ENCODE measurements around the gene CETP. TPM values are rescaled to one million over a fixed set of nuclear protein-coding genes. Genes with fewer than 3 reads are reported as not detected.
A peak's percentile ranks its signal among the peaks of the same experiment; 100 is the strongest.

The CETP gene
- total RNA-seq, 4 donors from 2014 or later, result 0.55 TPM; not detected in 3

DNA sequence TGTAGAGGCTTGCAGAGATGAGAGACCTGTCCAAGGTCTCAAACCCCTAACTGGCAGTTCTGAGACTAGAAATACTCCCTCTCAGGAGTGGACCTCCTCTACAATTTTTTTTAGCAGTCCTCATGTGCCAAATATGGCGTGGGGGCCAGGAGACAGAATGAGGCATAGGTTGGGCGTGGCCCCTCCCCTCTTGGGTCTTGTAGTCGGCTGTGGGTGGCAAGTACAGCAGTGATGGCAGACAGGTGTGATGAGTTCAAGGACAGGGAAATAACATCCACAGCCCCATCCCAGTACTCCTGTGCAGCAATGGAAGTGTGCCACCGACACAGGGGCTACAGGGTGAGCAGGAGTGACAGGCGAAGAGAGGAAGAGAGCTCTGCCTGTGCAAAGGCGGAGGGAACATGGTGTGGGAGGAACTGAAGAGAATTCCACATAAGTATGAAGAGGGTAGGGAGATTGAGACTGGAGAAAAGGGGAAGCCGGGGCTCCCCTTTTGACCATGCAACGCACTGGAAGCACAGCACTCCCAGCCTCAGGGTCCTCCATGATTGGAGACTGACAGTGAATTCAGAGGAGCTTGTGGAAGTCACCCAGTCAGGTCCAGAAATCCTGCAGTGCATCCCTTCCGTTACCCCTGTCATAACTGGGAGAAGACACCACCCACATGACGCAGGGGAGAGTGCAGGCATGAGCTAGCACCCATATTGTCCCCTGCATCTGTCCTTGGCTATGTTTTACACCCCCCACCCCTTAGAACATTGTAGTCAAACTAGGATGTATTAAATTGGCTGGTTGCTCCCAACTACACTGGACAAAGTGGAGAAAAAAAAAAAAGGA, 14.8 kb upstream of the CETP start:
- H3K27me3 ChIP-seq, result no peaks in the 10 kb centered on the region
- 89% methylated on average over 10 of the region's 10 CpGs; no CpG with 5 or more reads in 1 of the 2 donors for WGBS, 2 donors (ENCODE audit: low coverage in 1 of 2)
- H3K27ac ChIP-seq, result no peak overlapping the region
- H3K9me3 ChIP-seq, result no peaks in the 10 kb centered on the region
- no peak overlapping the region for H3K4me3 ChIP-seq
- H3K4me1 ChIP-seq, result no peaks in the 10 kb centered on the region
- TF ChIP-seq CTCF (IDR thresholded peaks at IDR 0.05), result no peak
- TF ChIP-seq POLR2AphosphoS5 (IDR thresholded peaks at IDR 0.05), result peak in 1 of 3 donors; percentile 19
- peak; percentile 20 for TF ChIP-seq POLR2A (IDR thresholded peaks at IDR 0.05)
- in situ Hi-C loops (cut with MboI; ENCODE audit: low pct_ligation_motif_present in 1 of 4, low pct_unique_long_range_greater_than_20kb in 1 of 4, low sequenced_read_pairs in 3 of 4) (no loop called here), intact Hi-C loops (cut with DNase I; ENCODE audit: low total_unique reads) (no loop called here)
- DNase-seq, result peak; percentile 47
- peaks cover 0 to 35% (median 16%) of the 10 kb centered on the region in 4 donors for H3K36me3 ChIP-seq

DNA sequence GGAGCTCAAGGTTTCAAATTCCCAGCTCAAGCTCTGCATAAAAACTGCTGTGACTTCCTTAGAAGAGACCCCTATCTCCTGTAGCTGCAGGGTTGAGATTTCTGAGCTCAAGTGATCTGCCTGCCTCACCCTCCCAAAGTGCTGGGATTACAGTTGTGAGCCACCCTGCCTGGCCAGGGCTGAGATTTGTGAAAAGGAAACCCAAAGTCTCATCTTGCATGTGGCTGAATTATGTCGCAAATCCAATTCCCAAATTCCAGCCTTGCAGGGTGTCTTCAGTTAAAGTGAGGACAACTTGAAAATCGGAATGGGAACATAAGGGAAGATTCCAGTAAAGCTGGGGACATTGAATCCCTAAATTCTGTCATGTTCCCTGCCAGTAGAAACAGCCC, 14.2 kb upstream of the CETP start:
- Histone ChIP-seq H3K27ac (no peak overlapping the region), H3K9me3 (no peaks in the 10 kb centered on the region), H3K4me1 (no peaks in the 10 kb centered on the region), H3K27me3 (no peaks in the 10 kb centered on the region), H3K4me3 (no peak overlapping the region), H3K36me3 (peaks cover 0 to 29% (median 13%) of the 10 kb centered on the region in 4 donors)
- no peak for TF ChIP-seq EP300 (IDR thresholded peaks at IDR 0.05; ENCODE audit: low read depth)
- no peak for TF ChIP-seq CTCF (IDR thresholded peaks at IDR 0.05)
- TF ChIP-seq POLR2AphosphoS5 (IDR thresholded peaks at IDR 0.05), result peak in 1 of 3 donors; percentile 7
- intact Hi-C loops (cut with DNase I; ENCODE audit: low total_unique reads) (no loop called here), in situ Hi-C loops (cut with MboI; ENCODE audit: low pct_ligation_motif_present in 1 of 4, low pct_unique_long_range_greater_than_20kb in 1 of 4, low sequenced_read_pairs in 3 of 4) (no loop called here)
- WGBS, 2 donors (ENCODE audit: low coverage in 1 of 2), result 90 to 98% methylated on average over 1 to 2 of the region's 2 CpGs
- no peak for DNase-seq

- peaks cover 0 to 23% (median 10%) of the 10 kb centered on the region in 4 donors for H3K36me3 ChIP-seq
- in situ Hi-C loops (cut with MboI; ENCODE audit: low pct_ligation_motif_present in 1 of 4, low pct_unique_long_range_greater_than_20kb in 1 of 4, low sequenced_read_pairs in 3 of 4) (no loop called here), intact Hi-C loops (cut with DNase I; ENCODE audit: low total_unique reads) (no loop called here)
- H3K4me1 ChIP-seq, result no peaks in the 10 kb centered on the region
- H3K4me3 ChIP-seq, result no peak overlapping the region
- H3K27ac ChIP-seq, result no peak overlapping the region
- H3K9me3 ChIP-seq, result no peaks in the 10 kb centered on the region
- DNase-seq, result no peak
- H3K27me3 ChIP-seq, result no peaks in the 10 kb centered on the region
- no peak for TF ChIP-seq POLR2A (IDR thresholded peaks at IDR 0.05)
- TF ChIP-seq CTCF (IDR thresholded peaks at IDR 0.05), result no peak
- no peak for TF ChIP-seq POLR2AphosphoS5 (IDR thresholded peaks at IDR 0.05)
- TF ChIP-seq EP300 (IDR thresholded peaks at IDR 0.05; ENCODE audit: low read depth), result no peak
- WGBS, 2 donors (ENCODE audit: low coverage in 1 of 2), result 95 to 100% methylated on average over 3 to 6 of the region's 6 CpGs
Observed at GRCh38 chr16:56948234-56948633, 13.5 kb upstream of the CETP start.

DNA sequence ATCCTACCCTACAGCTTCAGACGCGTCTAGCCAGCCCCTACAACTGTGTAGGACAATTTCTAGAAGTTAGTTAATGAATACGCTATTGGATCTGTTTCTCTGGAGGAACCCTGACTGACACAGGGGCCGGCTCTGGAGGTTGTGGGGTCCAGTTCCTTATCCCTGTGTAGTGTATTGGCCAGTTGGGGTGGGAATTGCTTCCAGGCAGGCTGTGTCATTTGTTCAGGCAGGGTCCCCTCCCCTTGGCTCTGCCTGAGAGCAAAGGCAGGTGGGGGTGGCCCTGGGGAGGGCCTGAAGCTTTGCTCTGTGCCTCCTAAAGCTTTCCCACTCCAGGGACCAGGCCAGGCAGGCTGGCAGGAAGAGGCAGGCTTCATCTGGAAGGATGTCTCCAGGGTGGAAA, 11.7 kb upstream of the CETP start:
- 87% methylated on average over 4 of the region's 4 CpGs; no CpG with 5 or more reads in 1 of the 2 donors for WGBS, 2 donors (ENCODE audit: low coverage in 1 of 2)
- no peak overlapping the region for H3K4me3 ChIP-seq
- no peak overlapping the region for H3K27ac ChIP-seq
- no peaks in the 10 kb centered on the region for H3K4me1 ChIP-seq
- intact Hi-C loops (cut with DNase I; ENCODE audit: low total_unique reads) (no loop called here), in situ Hi-C loops (cut with MboI; ENCODE audit: low pct_ligation_motif_present in 1 of 4, low pct_unique_long_range_greater_than_20kb in 1 of 4, low sequenced_read_pairs in 3 of 4) (loop anchor here in 3 of 4 donors (5.0 to 25.0 kb wide), 3 partner anchors 83 to 212 kb away; partner anchors contain the start of gene SLC12A3 (in 3 of the 3))
- no peaks in the 10 kb centered on the region for H3K9me3 ChIP-seq
- DNase-seq, result no peak
- TF ChIP-seq CTCF (IDR thresholded peaks at IDR 0.05) (no peak), POLR2AphosphoS5 (IDR thresholded peaks at IDR 0.05) (no peak), EP300 (IDR thresholded peaks at IDR 0.05; ENCODE audit: low read depth) (no peak), POLR2A (IDR thresholded peaks at IDR 0.05) (no peak)
- H3K36me3 ChIP-seq, result peaks cover 0 to 5% (median 1%) of the 10 kb centered on the region in 4 donors
- H3K27me3 ChIP-seq, result no peaks in the 10 kb centered on the region
